Lower leg skin (tissue), 3 donors: ENCODE results near the gene TCF7L1.

Experiments used
- POLR2A ChIP-seq, 2 donors: fragments of 450-650 bp; IDR thresholded peaks; one replicate each; pipeline ENCODE4 v1.6.1; 2016 to 2017; ENCODE audit warnings: antibody characterized with exemption in 2 of 2, mild to moderate bottlenecking in 1 of 2, moderate library complexity in 1 of 2
- TF ChIP-seq, protein P1 (sequence below), 3 donors: fragments of 450-650 bp; IDR thresholded peaks; one replicate each; pipeline ENCODE4 v1.5.1; 2016; ENCODE audit warnings: antibody characterized with exemption in 3 of 3, mild to moderate bottlenecking in 3 of 3, moderate library complexity in 2 of 3

DNA sequence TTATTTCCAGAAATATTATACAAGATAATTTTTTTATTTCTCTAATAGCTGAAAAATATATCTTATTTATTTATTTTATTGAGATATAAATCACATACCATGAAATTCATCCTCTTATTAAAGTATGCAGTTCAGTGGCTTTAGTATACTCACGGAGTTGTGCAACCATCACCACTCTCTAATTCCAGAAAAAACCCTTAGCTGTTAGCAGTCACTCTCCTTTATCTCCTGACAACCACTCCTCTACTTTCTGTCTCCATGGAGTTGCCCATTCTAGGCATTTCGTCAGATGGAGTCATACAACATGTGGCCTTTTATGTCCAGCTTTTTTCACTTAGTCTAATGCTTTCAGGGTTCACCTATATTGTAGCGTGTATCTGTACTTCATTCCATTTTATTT lies 66.5 kb downstream of the TCF7L1 start:
- no peak for TF ChIP-seq POLR2A (IDR thresholded peaks at IDR 0.05)
- TF ChIP-seq, protein P1, sequence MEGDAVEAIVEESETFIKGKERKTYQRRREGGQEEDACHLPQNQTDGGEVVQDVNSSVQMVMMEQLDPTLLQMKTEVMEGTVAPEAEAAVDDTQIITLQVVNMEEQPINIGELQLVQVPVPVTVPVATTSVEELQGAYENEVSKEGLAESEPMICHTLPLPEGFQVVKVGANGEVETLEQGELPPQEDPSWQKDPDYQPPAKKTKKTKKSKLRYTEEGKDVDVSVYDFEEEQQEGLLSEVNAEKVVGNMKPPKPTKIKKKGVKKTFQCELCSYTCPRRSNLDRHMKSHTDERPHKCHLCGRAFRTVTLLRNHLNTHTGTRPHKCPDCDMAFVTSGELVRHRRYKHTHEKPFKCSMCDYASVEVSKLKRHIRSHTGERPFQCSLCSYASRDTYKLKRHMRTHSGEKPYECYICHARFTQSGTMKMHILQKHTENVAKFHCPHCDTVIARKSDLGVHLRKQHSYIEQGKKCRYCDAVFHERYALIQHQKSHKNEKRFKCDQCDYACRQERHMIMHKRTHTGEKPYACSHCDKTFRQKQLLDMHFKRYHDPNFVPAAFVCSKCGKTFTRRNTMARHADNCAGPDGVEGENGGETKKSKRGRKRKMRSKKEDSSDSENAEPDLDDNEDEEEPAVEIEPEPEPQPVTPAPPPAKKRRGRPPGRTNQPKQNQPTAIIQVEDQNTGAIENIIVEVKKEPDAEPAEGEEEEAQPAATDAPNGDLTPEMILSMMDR (IDR thresholded peaks at IDR 0.05): no peak
